Epidermal melanocyte (primary cell): ENCODE results near the gene PFN3.
A peak's percentile ranks its signal among the peaks of the same experiment; 100 is the strongest.

ENCODE experiments used
- DNase-seq: peaks from one replicate; pipeline ENCODE4 v3.0.0; 2011; ENCODE audit warnings: low spot score; ENCODE audit not compliant: insufficient read length

PFN3 gene

GRCh38 chr5:177374211-177374610 is 26.2 kb downstream of the PFN3 start:
- DNase-seq = no peak

DNA sequence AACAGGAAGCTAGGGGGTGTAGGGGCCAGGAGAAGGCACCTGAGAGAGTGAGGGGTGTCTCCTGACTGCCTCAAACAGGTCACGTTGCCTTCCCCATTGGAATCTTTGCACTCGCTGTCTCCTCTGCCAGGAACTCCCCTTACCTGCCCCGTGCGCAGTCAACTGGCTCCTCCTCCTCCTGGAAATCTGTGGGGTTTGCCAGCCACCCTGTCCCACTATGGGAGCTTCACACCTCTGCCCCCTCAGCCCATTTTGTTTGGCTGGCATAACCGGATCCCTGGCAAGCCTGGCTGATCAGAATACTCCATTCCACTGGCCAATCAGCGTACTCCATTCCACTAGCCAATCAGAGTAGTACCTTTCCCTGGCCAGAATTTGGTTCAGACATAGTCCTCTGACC is 26.7 kb downstream of the PFN3 start:
- DNase-seq = no peak

GRCh38 chr5:177372910-177373309 is 27.6 kb downstream of the PFN3 start:
- no peak for DNase-seq

GRCh38 chr5:177372034-177372896 is 28.2 kb downstream of the PFN3 start:
- DNase-seq = no peak

GRCh38 chr5:177371120-177372033 is 29.1 kb downstream of the PFN3 start:
- DNase-seq = no peak

- DNase-seq = peak; percentile 88
Measured at GRCh38 chr5:177370488-177371119, 29.9 kb downstream of the PFN3 start.

DNA sequence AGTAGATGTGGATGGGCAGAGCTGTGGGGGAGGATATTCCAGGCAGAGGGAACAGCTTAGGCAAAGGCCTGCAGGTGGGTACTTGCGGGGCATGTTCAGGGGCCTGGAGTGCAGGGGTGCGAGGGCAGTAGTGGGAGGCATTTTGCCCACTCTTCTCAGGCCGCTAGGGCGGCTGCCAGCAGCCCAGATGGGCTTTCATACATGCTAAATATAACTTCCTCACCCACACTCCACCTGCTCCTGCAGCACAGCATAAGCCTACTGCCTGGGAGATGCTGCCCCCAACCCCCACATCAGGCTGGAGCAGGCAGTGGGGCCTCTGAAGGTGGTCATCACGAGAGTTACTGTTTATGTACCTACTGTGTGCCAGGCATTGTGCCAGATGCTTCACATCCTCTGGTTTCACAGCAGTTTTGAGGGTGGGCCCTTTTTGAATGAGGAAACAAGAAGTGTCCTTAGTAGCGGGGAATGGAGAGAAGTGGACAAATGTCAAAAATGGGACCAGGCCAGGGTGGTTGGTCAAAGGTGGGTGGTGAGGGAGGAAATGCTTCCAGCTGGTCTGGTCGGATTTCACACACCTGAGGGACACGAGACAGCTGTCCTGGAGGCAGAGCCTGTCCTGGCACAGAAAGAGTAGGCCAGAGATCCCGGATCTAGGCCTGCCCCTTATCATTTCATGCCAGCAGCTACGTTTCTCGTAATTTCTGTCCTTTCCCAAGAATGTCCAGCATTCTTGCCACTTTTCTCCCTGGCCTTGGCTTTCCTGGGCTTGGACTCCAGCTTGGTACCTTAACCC is 30.6 kb downstream of the PFN3 start:
- DNase-seq = peak; percentile 16

DNA sequence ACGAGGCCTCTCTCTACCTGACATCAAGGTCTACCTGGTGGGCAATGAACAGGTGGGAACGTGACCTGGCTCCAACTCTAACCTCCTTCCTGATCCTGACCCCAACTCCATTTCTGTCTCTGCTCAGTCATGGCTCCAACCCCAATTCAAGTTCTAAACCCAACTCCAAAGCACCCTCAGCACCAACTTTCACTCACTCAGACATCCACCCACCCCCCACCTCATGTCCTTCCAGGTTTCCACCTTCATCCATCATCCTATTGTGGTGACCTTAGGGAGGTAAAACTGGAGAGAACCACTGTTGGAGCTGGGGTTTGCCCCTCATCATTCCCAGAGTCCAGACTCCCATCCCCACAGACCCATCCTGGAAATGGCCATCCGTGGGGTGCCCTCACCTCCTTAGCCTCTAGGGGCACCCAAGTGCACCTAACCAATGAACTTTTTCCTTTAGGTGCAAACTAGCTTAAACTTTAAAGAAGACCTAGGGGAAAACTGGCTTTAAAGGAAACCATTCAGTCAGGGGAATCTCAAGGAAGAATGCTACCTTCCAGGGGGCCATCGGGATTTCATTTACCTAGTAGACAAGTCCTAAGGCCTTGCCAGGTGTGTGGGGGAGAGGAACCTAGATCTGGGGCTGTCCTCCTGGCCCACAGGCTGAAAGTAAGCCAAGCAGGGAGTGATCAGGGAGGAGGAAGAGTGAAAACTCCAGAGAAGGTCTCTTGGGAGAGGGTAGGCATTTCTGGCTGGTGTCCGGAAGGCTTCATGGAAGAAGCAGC is 31.4 kb downstream of the PFN3 start:
- peak; percentile 49 for DNase-seq

DNA sequence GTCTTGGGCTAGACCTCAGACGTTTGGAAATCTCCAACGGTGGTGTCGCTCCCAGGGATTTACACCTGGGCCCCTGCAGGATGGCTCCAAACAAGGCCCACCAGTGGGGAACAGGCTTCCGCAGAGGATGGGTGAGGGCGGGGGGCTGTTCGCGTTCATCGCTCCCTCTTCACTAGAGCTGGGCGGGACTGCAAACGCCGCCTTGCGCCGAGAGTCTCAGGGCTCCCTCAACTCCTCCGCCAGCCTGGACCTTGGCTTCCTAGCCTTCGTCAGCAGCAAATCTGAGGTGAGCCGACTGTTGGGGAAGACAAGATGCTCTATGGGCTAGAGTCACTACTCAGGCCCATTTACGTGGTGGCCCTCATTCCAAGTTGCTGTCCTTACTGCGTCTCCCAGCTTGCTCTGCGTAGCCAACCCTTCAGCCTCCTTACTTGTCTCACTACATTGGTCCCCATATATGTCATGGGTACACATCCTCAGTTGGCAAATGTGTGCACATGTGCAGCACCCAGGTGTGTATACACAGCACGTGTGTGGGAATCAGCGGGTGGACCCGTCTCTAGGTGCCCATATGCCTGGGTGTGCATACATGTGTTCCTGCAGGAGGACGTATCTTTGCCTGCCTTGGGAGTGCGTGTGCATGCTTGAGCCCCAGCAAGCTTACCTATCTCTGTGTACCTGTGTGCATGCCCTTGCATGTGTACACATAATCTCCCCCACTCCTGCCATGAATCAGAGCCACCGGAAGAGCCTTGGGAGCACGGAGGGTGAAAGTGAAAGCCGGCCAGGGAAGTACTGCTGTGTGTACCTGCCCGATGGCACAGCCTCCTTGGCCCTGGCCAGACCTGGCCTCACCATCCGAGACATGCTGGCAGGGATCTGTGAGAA is 32.2 kb downstream of the PFN3 start:
- peak; percentile 13 for DNase-seq

- no peak for DNase-seq
Measured at GRCh38 chr5:177367323-177367848, 33.1 kb downstream of the PFN3 start.

GRCh38 chr5:177366528-177367322 is 33.7 kb downstream of the PFN3 start:
- peak; percentile 97 for DNase-seq

DNA sequence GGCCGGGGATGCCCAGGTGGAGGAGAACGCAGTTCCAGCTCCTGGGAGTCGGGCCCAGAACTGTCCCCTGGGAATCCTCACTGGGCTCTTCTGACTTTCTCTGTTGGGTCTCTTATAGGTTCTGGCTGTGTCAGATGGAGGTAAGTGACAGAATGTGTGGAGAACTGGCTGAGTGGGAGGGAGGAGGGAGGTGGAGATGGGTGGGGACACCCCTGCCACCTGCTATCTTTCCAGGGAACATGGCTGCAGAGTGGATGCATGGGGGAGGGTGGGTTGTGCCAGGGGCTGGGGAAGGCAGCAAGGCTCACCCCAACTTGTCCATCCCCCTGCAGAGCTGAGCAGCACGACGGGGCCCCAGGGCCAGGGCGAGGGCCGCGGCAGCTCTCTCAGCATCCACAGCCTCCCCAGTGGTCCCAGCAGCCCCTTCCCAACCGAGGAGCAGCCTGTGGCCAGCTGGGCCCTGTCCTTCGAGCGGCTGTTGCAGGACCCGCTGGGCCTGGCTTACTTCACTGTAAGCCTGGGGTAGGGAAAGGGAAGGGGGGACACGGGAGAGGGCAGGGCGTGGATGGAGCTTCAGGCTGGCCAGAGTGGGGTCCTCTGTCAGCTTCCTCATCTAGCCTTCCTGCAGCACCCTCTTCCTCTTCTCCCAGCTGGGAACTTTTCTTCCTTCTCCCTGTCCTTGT is 34.5 kb downstream of the PFN3 start:
- no peak for DNase-seq

GRCh38 chr5:177364159-177364962 is 36.1 kb downstream of the PFN3 start:
- DNase-seq = no peak

GRCh38 chr5:177363565-177363964 is 36.9 kb downstream of the PFN3 start:
- DNase-seq = no peak

DNA sequence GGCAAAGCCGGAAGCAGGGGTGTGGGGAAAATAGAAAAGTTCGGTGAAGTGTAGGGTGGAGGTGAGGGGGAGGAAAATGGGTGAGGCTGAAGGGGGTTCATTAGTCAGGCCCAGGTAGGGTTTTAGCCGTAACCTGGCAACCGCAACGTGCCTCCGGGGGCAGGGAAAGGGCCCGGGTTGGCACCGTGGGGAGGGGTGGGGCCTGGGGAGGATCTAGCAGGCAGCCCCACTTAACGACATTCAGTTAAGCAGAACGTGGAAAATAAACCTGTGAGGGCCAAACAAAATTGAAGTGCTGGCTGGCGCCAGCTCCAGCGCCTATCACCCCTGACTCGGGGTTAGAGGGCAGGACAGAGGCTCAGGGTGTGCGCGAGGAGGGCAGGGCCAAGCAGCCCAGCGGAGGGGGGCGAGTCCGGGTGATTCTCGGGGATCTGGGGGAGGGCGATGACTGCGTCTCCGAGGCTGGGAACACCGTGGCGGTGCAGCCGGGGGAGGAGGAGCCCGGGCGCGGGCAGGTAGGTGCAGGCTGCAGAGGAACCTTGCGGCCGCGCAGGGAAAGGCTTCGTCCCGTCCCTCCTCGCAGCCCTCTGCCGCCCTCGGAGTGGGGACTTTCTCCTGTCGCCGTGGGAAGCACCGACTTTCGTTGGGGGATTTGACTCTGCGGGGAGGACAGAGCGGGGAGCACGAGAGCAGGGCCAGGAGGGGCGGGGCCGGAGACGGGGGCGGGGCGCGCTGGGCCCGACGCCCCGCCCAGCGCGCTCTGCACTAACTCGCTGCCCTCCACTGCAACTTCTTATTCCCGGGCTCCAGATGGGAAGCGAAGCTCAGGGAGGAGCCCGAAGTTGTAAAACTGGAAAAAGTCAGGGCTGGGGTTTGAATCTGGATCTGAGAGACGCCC is 37.6 kb downstream of the PFN3 start:
- peak; percentile 61 for DNase-seq

- DNase-seq = no peak
Measured at GRCh38 chr5:177362292-177362609, 38.2 kb downstream of the PFN3 start.
